IPS-15b (cell line): Measurements from ENCODE around the gene RBM47.

Experiments used
- H3K27me3 ChIP-seq: one replicate; pipeline ENCODE4 v1.6.1; 2013; ENCODE audit warnings: low read length; ENCODE audit not compliant: control insufficient read depth, insufficient read depth
- H3K36me3 ChIP-seq: one replicate; pipeline ENCODE4 v1.6.1; 2013; ENCODE audit warnings: low read length; ENCODE audit not compliant: control insufficient read depth, insufficient read depth
- H3K4me1 ChIP-seq: one replicate; pipeline ENCODE4 v1.6.1; 2013; ENCODE audit warnings: mild to moderate bottlenecking, low read length; ENCODE audit not compliant: control insufficient read depth, insufficient read depth
- H3K4me3 ChIP-seq: one replicate; pipeline ENCODE4 v1.5.1; 2013; ENCODE audit warnings: low read depth, low read length
- H3K9ac ChIP-seq: one replicate; pipeline ENCODE4 v1.6.1; 2013; ENCODE audit warnings: low read depth, mild to moderate bottlenecking, low read length
- H3K9me3 ChIP-seq: one replicate; pipeline ENCODE4 v1.6.1; 2013; ENCODE audit warnings: mild to moderate bottlenecking, low read length; ENCODE audit not compliant: control insufficient read depth, insufficient read depth

The RBM47 gene

DNA sequence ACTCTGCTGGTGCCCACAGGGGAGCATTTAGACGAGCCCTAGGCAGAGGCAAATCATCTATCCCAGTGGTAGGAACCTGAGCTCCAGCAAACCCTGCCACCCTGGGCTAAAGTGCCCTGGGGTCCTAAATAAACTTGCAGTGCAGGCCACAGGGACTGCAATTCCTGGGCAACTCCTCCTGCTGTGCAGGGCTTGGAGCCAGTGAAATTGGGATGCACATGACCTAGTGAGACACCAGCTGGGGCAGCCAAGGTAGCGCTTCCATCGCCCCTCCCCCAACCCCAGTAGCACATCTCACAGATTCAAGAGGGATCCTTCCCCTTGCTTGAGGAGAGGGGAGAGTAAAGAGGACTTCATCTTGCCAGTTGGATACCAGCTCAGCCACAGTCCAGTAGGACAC, 250.4 kb downstream of the RBM47 start:
- peak overlapping the region; percentile 29 for H3K9ac ChIP-seq
- no peak overlapping the region for H3K4me3 ChIP-seq
- no peaks in the 10 kb centered on the region for H3K27me3 ChIP-seq
- peaks cover 5% of the 10 kb centered on the region for H3K4me1 ChIP-seq
- H3K9me3 ChIP-seq = no peaks in the 10 kb centered on the region
- no peaks in the 10 kb centered on the region for H3K36me3 ChIP-seq

DNA sequence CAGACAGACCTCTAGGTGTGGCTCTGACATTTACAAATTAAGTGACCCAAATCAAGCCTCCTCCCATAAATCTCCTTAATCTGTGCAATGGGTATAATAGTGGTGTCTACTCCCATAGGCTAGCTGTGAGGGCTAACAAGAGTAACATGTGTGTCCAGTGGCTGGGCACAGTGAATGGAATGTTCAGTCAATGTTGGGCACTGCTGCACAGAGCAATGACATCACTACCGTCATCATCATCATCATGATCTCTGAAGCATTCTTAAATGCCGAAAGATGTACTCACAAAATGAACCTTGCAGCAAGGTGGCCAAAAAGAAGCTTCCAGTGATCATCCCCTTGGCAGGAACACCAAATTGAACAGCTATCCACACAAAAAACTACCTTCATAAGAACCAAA, 251.0 kb downstream of the RBM47 start:
- no peaks in the 10 kb centered on the region for H3K27me3 ChIP-seq
- H3K4me3 ChIP-seq = no peak overlapping the region
- peaks cover 5% of the 10 kb centered on the region for H3K4me1 ChIP-seq
- no peaks in the 10 kb centered on the region for H3K9me3 ChIP-seq
- H3K9ac ChIP-seq = no peak overlapping the region
- H3K36me3 ChIP-seq = no peaks in the 10 kb centered on the region

DNA sequence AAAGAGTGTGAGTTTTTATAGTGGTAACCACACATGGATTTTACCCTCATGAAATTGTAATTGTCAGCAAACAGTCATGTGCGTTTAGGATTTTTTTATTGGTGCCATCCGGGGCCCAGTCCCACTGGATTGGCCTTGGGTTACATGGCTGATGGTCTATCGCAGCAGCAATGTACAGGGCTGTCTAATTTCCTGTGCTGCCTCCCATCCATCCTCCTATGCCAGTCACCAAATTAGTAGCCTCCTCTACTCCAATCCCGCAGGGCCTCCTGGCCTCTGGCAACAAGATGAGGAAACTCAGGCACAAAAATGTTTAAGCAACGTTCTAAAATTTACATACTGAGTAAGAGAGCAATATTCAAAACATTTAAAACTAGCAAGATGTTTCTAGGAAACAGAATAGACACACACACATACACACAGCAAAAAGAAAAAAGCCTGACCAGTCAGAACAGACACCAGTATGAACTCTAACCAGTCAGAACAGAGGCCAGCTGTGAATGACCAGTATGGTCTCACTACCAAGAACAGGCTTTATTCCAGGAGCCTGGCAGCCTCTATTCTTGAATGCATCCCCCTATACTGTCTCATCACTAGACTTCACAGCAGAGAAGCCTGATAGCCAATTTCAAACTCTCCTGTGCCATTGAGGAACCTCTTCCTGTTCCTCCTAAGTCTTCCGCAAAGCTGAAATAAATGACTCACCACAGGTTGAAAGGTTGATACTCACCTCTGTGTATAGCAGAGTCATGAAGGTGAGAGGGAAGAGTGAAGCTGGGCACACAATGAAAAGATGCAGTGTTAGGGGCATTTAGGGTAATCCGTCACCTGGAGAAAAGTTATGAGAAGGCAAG, 251.9 kb downstream of the RBM47 start:
- H3K9me3 ChIP-seq = no peaks in the 10 kb centered on the region
- no peaks in the 10 kb centered on the region for H3K27me3 ChIP-seq
- peaks cover 5% of the 10 kb centered on the region for H3K4me1 ChIP-seq
- H3K4me3 ChIP-seq = no peak overlapping the region
- H3K9ac ChIP-seq = no peak overlapping the region
- H3K36me3 ChIP-seq = no peaks in the 10 kb centered on the region

DNA sequence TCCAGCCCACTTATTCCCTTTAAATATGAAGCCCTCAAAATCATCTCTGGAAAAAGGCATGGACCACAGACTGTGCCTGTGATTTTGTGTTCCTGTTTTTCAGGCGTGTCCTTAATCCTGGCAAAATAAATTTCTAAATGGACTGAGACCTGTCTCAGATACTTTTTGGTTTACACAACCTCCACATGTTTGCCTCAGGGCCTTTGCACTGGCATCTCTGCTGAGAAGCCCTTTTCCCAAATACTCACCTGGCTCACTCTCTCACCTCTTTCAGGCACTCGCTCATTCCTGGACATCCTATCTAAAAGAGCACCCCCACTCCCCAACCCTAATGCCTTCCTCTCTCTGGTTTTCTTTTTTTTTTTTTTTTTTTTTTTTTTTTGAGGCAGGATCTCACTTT, 254.0 kb downstream of the RBM47 start:
- peaks cover 5% of the 10 kb centered on the region for H3K4me1 ChIP-seq
- H3K9ac ChIP-seq = no peak overlapping the region

GRCh38 chr4:40375095-40375494, 254.6 kb downstream of the RBM47 start:
- H3K9me3 ChIP-seq = no peaks in the 10 kb centered on the region
- H3K9ac ChIP-seq = no peak overlapping the region
- H3K36me3 ChIP-seq = no peaks in the 10 kb centered on the region
- peaks cover 5% of the 10 kb centered on the region for H3K4me1 ChIP-seq
- H3K4me3 ChIP-seq = no peak overlapping the region
- no peaks in the 10 kb centered on the region for H3K27me3 ChIP-seq

More for the DNA sequence above, 254.0 kb downstream of the RBM47 start:
- H3K36me3 ChIP-seq = no peaks in the 10 kb centered on the region
- H3K4me3 ChIP-seq = no peak overlapping the region
- no peaks in the 10 kb centered on the region for H3K9me3 ChIP-seq
- H3K27me3 ChIP-seq = no peaks in the 10 kb centered on the region

DNA sequence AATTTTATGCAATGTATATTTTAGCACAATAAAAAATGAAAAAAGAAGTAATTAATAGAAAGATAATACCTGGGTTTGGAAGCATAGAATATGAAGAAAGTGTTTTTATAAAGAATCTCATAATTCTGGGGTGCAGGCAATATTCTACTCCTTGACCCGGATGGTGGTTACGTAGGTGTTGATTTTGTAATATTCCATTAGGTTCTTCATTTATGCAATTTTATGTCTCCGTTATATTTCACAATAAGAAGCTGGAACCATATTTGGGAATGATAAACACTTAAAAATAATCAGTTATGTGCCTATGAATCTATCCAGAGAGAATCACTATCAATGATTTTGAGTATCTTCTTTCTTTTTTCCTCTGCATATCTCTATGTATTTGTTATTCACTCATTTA, 256.0 kb downstream of the RBM47 start:
- Histone ChIP-seq H3K36me3 (no peaks in the 10 kb centered on the region), H3K9me3 (no peaks in the 10 kb centered on the region), H3K27me3 (no peaks in the 10 kb centered on the region), H3K9ac (no peak overlapping the region), H3K4me1 (no peaks in the 10 kb centered on the region), H3K4me3 (no peak overlapping the region)
